GM21367 (cell line): ENCODE data around the gene DIABLO.
A peak's percentile ranks its signal among the peaks of the same experiment; 100 is the strongest.
"Not testable (repeated sequence)": the region's sequence is repeated elsewhere in the genome, so short reads cannot be mapped to it uniquely, and the experiment has no call there.

Experiments used
- ATAC-seq: cut with Tn5 transposase; IDR thresholded peaks from one replicate; pipeline ENCODE4 v1.9.1; 2021; ENCODE audit not compliant: unreplicated experiment

DIABLO gene

GRCh38 chr12:122225683-122226365 is at the start of gene DIABLO:
TSS of gene DIABLO (minus strand) at chr12:122226052. CDS start at chr12:122226014, 38 bp downstream.
- ATAC-seq: peak; percentile 88

DNA sequence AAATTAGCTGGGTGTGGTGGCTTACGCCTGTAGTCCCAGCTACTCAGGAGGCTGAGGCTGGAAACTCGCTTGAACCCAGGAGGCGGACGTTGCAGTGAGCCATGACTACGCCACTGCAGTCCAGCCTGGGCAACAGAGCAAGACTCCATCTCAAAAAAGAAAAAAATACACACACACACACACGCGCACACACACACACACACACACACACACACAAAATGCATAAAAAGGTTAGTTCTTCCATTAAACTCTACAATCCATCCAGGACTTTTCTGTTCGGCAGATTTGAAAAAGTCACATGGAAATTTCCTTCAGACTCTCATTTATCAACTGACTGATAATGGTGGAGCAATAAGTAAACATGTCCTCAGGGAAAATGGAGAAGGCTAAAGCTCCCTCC is 49.6 kb upstream of the DIABLO start:
- no peak for ATAC-seq

DNA sequence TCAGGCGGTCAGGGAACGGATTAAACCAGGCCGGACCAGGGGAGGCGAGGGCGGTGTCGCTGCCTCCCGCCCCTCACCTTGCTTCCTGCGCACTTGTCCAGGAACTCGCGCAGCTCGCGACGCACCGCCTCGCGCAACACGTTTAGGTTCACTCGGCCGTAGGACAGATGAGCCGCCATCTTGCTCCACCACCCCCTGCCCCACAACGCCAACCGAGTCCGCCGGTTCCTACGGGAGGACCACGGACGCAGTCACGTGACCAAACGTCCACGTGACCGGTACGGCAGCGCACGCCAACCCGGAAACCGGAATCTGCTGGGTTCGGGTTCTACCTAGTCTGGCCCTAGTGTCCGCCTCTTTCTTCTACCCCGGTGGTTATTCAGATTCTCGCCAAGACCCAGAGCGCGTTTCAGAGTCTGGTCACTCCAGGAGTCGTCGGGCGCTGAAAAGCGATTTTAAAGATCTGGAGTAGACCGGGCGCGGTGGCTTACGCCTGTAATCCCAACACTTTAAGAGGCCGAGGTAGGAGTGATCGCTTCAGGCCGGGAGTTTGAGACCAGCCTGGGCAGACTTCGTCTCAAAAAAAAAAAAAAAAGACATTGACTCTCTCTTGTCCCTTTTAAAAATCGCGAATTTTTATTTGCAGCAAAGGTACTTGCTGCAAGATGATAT is 40.5 kb upstream of the DIABLO start, which contains the start of gene VPS33A:
Gene VPS33A (minus strand): TSS at position 265 of the 672 bp plus-strand sequence. CDS start 86 bp downstream, at position 179.
- ATAC-seq: peak; percentile 92

DNA sequence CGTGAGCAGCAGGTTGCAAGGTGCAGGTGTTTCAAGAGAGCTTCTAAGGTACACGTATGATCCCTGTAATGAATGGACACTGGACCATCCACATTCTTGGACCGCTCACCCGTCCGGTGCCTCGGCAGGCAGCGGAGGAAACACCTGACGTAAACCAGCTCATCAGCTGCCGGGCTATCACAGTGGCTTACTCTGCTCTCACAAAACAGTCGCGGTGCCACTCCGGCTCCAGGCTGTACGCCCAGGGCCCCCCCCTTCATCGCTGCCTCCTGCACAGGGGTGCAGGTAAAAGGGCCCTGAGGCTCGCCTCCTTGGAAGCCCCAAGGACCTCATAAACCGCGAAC is 40.0 kb upstream of the DIABLO start:
- peak; percentile 19 for ATAC-seq

DNA sequence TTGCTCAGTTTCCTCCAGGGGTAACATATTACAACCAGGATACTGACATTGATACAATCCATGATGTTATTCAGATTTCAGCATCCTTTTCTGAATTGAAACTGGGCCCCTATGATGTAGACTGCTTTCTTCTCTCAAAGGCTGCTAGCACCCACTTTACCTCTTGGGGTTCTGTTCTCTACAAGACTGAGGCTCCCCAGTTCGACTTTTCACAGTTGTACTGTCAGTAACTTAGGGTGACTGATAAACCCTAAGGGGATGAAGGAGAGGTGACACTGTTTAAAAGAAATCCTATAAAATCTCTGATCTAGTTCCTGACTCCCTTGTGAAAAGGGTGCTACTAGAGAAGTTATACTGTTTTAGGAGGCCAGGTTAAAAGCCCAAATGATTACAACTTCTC is 39.6 kb upstream of the DIABLO start:
- no peak for ATAC-seq

GRCh38 chr12:122260735-122261134 is 34.9 kb upstream of the DIABLO start:
- ATAC-seq: not testable (repeated sequence)

- ATAC-seq: not testable (repeated sequence)
These were observed 33.1 kb upstream of the DIABLO start for GRCh38 chr12:122258939-122259338.

GRCh38 chr12:122258462-122258861 is 32.6 kb upstream of the DIABLO start:
- not testable (repeated sequence) for ATAC-seq

DNA sequence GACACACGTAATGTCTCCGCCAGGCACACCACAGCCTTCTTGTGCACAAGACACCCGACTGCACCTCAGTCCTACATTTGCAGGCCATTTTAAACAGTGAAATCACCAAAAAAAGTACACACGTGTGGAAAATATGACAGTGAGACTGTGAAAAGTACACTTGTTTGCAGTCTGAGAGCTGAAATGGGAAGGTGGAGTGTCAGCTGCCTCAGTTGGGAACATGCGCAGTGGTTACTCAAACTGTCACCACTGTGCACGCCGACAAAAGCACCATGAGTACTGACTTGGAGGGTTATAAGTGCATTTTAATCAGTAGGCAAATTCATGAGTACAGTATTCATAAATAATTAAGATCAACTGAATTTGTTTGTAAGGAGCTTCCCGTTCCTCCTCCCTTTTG is 24.7 kb upstream of the DIABLO start:
- no peak for ATAC-seq

- ATAC-seq: no peak
These were observed 24.2 kb upstream of the DIABLO start for GRCh38 chr12:122250047-122250446.

DNA sequence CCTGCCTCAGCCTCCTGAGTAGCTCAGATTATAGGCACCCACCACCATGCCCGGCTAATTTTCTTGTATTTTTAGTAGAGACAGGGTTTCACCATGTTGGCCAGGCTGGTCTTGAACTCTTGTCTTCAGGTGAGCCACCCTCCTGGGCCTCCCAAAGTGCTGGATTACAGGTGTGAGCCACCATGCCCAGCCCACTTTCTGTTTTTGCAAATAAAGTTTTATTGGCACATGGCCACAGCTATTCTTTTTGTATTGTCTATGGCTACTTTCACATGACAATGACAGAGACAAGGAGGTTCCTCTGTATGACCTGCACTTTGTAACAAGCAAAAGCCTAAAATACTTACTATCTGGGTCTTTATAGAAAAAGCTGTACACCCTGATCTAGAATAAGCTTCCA is 19.7 kb upstream of the DIABLO start:
- ATAC-seq: no peak

- ATAC-seq: no peak
These were observed 18.9 kb upstream of the DIABLO start for GRCh38 chr12:122244565-122245371.

- no peak for ATAC-seq
These were observed 18.1 kb upstream of the DIABLO start for GRCh38 chr12:122243965-122244364.

DNA sequence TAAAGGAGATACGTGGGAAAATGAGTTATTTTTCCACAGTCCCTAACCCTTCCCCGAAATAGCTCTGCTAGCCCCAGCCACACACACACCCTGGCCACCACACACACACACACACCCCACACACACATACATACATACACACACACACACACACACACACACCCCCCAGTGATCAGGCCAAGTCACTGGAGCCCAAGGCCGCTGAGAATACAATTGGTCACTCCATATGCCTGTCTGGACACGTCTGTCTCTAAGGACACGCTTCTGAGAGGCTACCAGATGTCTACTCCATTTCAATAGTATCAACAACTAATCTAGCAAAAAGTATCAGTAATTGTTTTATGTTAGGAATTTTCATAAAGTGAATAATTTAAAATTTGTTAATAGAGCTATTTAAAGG is 13.0 kb upstream of the DIABLO start:
- no peak for ATAC-seq

GRCh38 chr12:122235741-122236140 is 9.9 kb upstream of the DIABLO start:
- no peak for ATAC-seq

GRCh38 chr12:122232691-122233090 is 6.8 kb upstream of the DIABLO start:
- ATAC-seq: no peak

DNA sequence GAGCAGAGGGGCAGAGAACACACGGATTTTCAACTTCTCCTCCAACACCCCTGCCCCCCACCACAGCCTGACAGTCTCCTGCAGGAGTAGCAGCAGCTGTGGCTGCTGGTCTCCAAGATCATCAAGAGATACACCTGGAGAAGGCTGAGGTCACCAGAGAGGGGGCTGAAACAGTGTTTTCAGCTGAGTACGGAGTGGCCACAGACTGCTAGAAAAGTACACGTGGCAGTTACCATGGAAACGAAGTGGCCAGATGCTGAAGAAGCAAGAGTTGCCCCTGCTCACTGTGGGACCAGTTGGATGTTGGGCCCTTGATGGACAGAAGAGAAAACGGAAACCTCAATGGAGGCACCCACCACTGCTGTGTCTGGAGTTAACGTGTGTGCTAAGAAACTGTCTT is 4.9 kb upstream of the DIABLO start:
- no peak for ATAC-seq

GRCh38 chr12:122228092-122228491 is 2.2 kb upstream of the DIABLO start:
- ATAC-seq: no peak

DNA sequence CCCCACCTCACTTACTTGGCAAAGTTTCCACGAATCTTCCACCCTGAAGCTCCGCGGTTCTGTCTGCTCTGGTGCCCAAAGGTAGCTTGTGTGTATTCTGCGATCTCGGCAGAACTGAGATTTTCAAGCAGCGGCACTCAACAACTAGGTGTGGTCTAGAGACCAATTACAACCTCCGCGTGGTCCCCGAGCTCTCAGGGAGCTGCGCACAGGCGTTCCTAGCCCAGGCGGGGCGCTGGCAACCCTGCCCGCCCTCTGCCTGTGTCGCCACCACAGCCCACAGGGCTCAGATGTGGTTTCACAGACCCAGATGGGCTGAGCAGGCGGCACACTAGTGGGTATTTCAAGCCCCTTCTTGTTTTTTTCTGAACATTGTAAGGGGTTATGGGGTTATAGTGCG is 1.5 kb upstream of the DIABLO start:
- ATAC-seq: no peak

DNA sequence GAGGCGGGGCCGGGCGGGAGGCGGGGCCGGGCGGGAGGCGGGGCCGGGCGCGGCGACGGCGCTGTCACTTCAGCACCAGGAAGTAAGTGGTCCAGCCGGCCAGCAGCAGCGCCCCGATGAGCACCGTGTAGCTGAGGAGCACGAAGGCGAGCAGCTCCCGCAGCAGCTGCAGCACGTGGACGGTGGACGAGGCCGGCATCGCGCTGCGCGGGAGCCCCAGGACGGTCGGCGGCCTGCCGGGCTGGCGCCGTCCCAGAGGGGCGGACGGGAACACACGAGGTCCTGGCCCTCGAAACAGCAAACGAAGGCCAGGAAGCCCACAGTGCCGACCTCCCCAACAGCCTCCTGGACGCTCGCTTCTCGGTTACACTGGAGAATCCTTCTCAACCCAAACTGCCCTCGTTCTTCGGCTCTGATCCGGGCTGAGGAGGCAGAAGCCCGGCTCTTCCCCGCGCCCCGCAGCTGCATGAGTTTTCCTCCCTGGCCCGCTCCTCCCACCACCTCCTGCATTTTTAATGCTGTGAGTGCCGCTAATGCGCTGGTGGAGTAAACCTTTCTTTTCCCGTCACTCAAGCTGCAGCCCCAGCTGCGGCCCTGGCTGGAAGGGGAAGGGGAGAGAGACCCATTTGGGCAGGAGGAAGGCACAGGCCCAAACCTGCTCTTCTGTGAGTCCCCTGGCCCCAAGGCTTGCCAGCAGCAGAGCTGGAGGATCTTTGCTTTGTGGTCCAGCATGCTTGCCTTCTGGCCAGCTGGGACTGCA is 694 bp upstream of the DIABLO start:
- ATAC-seq: no peak

- ATAC-seq: no peak
These were observed 9.4 kb downstream of the DIABLO start for GRCh38 chr12:122216445-122216844.
